SHP77 (cell line): Measurements from ENCODE around the gene MRPL39.

Source experiments
- DNase-seq, 2 experiments: peaks; one replicate each; lab custom pipeline; 2025; lab: John Stamatoyannopoulos, UW

MRPL39 gene

GRCh38 chr21:25568246-25568645, 39.0 kb downstream of the MRPL39 start:
- DNase-seq = no peak

GRCh38 chr21:25567472-25567871, 39.8 kb downstream of the MRPL39 start:
- no peak for DNase-seq

- DNase-seq = no peak
Measured at GRCh38 chr21:25566645-25567044, 40.6 kb downstream of the MRPL39 start.

- no peak for DNase-seq
Measured at GRCh38 chr21:25565272-25566211, 41.7 kb downstream of the MRPL39 start.

- no peak for DNase-seq
Measured at GRCh38 chr21:25564349-25564948, 42.8 kb downstream of the MRPL39 start.

GRCh38 chr21:25563361-25564116, 43.7 kb downstream of the MRPL39 start:
- DNase-seq = no peak

GRCh38 chr21:25562660-25563059, 44.6 kb downstream of the MRPL39 start:
- DNase-seq = no peak

- DNase-seq = no peak
Measured at GRCh38 chr21:25561668-25562641, 45.3 kb downstream of the MRPL39 start.

- no peak for DNase-seq
Measured at GRCh38 chr21:25560891-25561290, 46.4 kb downstream of the MRPL39 start.

- DNase-seq = no peak
Measured at GRCh38 chr21:25560271-25560685, 47.0 kb downstream of the MRPL39 start.

- DNase-seq = no peak
Measured at GRCh38 chr21:25559746-25560145, 47.5 kb downstream of the MRPL39 start.

- no peak for DNase-seq
Measured at GRCh38 chr21:25558123-25558522, 49.2 kb downstream of the MRPL39 start.

- DNase-seq = no peak
Measured at GRCh38 chr21:25557180-25557579, 50.1 kb downstream of the MRPL39 start.

- DNase-seq = no peak
Measured at GRCh38 chr21:25556091-25556490, 51.2 kb downstream of the MRPL39 start.

- DNase-seq = no peak
Measured at GRCh38 chr21:25555492-25555891, 51.8 kb downstream of the MRPL39 start.

- DNase-seq = no peak
Measured at GRCh38 chr21:25552856-25553255, 54.4 kb downstream of the MRPL39 start.

- DNase-seq = no peak
Measured at GRCh38 chr21:25551569-25551968, 55.7 kb downstream of the MRPL39 start.

GRCh38 chr21:25550352-25551120, 56.7 kb downstream of the MRPL39 start:
- DNase-seq = no peak

GRCh38 chr21:25541042-25541441, 66.2 kb downstream of the MRPL39 start:
- no peak for DNase-seq

GRCh38 chr21:25539606-25540005, 67.7 kb downstream of the MRPL39 start:
- no peak for DNase-seq

- DNase-seq = no peak
Measured at GRCh38 chr21:25537174-25537573, 70.1 kb downstream of the MRPL39 start.
